NOMO-1 (cell line): ENCODE data around the gene PROK1.

Experiments
- DNase-seq, 2 experiments: peaks; one replicate each; lab custom pipeline; 2025; ENCODE audit not compliant: unreplicated experiment in 2 of 2; lab: John Stamatoyannopoulos, UW

The PROK1 gene

DNA sequence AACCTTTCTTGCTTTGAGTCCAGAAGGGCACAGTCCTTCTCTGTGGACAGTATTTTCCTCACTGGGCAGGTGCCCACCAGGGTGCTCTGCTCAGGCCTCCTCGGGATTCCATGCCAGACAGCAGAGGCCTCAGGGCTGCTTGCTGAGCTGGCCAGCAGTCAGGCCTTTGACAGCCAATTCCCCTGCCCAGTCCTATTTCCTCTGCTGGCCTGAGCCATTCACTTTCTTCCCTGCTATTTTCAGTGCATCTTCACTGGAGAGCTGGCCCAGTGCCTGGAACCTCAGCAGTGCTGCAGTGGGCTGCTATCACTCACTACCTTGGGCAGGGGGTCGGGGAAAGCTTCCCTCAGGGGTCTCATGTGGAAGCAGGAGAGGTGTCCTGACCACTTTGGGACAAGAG is 34.8 kb downstream of the PROK1 start:
- no peak for DNase-seq

GRCh38 chr1:110487726-110488125 is 36.8 kb downstream of the PROK1 start:
- no peak for DNase-seq

DNA sequence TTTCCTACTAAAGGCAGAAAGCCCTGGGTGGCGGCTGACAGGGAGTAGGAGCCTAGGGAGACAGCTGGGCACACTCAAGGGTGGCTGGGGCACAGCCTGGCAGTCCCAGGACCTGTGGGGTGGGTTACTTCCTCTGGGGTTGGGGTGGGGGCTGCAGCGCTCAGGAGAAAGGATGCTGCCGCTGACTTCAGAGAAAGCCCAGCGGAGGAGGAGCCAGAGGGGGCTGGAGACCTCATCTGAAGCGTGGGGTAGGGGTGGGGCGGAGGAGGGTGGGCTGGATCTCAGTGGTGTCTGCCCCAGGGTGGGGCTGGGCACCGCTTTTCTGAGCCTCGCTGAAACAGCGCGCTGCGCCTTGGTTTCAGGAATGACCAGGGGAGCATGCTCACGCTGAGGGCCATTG is 37.2 kb downstream of the PROK1 start:
- no peak for DNase-seq

DNA sequence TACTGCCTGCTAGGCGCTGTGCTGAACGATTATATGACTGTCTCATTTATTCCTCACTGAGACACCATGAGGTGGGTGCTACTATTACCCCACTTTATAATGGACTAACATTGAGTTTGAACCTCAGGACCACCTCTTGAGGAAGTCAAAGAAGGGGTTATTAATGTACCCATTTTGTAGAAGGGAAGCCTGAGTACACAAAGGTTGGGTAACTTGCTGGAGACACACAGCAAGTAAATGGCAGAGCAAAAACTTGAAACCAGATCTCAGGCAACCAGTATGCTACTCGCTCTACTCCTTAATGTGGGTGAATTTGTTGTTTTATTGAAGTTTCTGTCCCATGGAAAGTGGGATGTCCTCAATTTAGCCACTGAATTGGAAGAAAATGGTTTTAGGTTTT is 37.9 kb downstream of the PROK1 start:
- no peak for DNase-seq

GRCh38 chr1:110489406-110489805 is 38.5 kb downstream of the PROK1 start:
- no peak for DNase-seq

DNA sequence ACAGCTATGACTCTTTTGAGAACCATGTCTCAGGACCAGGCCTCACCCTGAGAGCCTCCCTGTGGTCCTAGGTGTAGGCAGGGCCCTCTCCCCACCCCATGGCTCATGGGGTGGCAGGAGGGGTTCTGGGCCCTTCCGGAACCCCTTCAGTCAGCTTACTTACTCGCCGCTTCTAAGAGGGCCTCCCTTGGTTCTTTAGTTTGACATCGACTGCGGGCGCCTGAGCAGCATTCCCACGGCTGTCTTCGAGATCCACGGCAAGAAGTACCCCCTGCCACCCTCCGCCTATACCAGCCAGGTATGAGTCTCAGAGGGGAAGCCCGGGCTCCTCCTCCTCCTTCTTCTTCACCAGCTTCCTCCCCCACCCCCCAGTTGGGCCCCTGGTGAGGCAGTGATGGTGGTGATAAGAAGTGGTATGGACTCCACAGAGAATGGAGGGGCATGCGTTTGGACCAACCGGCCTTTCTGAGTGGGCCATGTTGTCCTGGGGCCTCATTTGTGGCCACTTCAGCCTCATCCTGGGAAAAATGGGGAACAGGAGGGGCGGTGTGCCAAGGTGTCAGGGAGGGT is 39.1 kb downstream of the PROK1 start:
- no peak for DNase-seq

DNA sequence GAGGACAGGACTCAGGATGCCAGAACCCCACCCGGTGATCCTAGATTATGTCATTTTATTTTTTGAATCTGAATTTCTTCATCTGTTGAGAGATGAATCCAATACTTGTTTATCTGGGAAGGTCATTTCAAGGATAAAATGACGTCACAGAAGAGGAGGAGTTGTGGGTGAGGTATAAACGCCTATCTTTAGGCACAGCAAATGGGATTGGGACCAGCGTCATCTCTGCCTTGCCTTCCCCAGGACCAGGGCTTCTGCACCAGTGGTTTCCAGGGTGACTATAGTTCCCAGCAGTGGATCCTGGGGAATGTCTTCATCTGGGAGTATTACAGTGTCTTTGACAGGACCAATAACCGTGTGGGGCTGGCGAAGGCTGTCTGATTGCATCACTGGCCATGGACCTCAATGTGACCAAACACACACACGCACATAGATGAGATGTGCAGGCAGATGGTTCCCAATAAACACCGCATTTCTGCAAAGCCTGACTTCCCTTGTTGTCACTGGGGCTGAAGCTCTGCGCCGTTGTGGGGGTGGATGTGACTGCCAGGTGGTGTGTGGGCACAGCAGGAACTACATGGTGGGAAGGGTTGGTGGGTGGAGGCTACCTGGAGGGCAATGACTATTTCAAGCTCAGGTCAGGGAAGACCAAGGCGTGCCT is 40.0 kb downstream of the PROK1 start:
- no peak for DNase-seq

- DNase-seq, result no peak
Measured at GRCh38 chr1:110492573-110492972, 41.6 kb downstream of the PROK1 start.

DNA sequence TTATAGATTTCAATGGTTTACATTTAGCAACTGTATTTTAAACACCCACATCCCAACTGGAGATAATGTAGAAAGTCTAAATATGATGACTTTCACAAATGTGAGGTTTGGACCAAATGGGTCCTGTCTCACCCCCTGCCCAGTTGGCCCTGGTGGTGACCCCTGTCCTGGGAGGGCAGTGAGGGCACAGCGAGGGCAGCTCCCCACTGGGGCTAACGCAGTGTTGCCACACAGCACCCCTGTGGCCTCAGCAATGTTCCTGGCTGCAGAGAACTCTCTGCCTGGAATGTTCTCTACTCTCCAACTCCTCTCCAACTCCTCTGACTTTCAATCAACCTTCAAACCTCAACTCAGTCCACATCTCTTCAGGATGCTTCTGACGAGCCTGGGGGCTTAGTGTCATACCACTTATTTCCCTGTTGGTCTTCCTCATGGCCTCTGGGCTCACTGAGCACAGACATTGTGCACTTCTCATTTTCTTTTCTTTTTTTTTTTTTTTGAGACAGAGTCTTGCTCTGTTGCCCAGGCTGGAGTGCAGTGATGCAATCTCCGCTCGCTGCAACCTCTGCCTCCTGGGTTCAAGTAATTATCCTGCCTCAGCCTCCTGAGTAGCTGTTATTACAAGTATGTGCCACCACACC is 42.2 kb downstream of the PROK1 start:
- DNase-seq, result no peak

- DNase-seq, result no peak
Measured at GRCh38 chr1:110494036-110494435, 43.1 kb downstream of the PROK1 start.

- DNase-seq, result no peak
Measured at GRCh38 chr1:110494522-110495406, 43.8 kb downstream of the PROK1 start.

- DNase-seq, result peak; percentile 58 to 75
Measured at GRCh38 chr1:110495926-110496600, 45.1 kb downstream of the PROK1 start.

DNA sequence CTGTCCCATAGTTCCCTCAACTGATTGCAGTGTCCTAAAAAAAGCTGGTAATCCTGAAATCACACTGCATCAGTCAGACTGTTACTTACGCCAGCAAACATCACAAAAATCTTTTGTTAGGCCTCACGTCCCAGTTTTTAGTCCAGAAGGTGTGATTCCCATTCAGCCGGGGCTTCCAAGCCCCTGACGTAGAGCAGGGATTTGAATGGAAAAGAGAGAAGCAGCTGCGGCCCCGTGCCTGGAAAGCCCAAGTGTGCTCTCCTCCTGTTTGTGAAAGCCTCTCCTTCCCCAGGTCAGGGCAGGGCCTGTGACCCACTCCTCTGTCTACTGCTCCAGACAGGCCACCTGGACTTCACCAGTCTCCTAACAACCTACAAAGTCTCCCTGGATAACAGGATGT is 47.3 kb downstream of the PROK1 start:
- no peak for DNase-seq

DNA sequence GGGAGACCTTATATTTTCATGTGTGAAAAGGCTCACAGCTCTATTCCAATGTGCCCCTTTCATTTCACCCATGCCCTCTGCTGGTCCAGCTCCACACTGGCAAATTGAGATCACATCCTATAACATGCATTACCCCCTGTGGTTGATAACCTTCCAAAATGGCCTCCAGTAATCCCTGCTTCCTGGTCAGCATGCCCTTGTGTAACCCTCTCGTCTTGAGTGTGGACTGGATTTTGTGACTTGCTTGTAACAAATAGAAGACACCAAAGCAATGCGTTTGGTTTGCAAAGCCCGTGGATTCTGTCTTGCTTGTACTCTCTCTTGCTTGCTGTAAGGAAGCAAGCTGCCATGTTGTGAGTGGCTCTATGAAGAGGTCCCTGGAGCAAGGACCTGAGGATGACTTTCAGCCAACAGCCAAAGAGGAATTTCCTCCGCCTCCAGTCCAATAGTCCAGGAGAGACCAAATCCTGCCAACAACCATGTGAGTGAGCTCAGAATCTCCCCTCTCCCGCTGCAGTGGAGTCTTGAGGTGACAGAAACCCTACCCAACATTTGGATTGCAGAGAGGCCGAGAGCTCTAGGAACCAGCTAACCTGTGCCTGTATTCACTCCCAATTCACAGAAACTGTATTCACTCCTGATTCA is 50.7 kb downstream of the PROK1 start:
- no peak for DNase-seq

- peak; percentile 73 to 92 for DNase-seq
Measured at GRCh38 chr1:110502402-110503151, 51.6 kb downstream of the PROK1 start.

- DNase-seq, result no peak
Measured at GRCh38 chr1:110503471-110503870, 52.5 kb downstream of the PROK1 start.

- no peak for DNase-seq
Measured at GRCh38 chr1:110504226-110504625, 53.3 kb downstream of the PROK1 start.

DNA sequence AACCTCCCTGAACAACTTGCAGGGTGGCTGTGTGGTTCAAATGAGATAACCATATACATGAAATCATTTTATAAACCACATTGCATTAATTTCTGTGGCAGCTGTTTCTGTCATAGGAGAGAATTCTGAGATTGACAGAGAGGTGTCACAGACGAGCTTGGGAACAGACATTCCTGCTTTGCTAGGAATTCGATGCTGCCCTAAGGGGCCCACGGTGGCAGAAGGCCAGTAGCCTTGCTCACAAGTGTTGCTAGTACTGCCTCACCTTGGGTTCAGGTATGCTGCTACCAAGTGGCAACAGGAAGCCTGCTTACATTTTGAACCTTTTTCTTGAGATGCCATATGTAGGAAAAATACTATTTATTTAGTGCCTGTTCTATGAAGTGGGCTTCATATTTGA is 54.6 kb downstream of the PROK1 start:
- no peak for DNase-seq

DNA sequence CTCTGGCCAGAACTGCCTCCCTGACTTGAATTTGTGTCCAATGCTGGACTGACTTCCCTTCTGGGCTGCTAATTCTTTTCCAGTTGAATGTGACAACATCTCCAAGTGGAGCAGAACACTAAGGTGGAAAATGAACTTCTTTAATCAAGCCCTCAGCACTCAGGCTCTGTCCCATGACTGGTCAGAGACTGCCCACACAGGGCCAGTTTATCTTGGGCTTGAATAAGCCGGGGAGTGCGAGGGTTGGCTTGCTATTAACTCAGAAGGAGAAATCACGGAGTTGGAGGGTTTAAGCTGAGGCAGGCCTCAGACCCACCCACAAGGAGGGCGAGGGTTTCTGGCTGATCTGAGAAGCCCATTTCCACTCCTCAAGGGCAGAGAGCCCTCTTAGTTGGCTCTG is 55.6 kb downstream of the PROK1 start:
- no peak for DNase-seq
